ENCODE results near the gene PRKACA.

- TF ChIP-seq CTCF (conservative IDR thresholded peaks at IDR 0.05; ENCODE audit: low read length), result no peak
- no peak for TF ChIP-seq EZH2phosphoT487 (IDR thresholded peaks at IDR 0.05; ENCODE audit: borderline replicate concordance, low read depth, low read length)
Measured at GRCh38 chr19:14145381-14145780, 27.8 kb upstream of the PRKACA start.

Measured in OCI-LY7 (cell line).